Gastroesophageal sphincter (tissue), 3 donors: ENCODE results near the gene ATRN.

Experiments
- CTCF ChIP-seq, 4 experiments: fragments of 200-600 bp in 2 of 4; fragments of 450-650 bp in 2 of 4; sonication (generic) in 1 of 4; IDR thresholded peaks; one replicate each; pipeline ENCODE4 v1.5.1; 2017 to 2019; ENCODE audit warnings: antibody characterized with exemption in 4 of 4, mild to moderate bottlenecking in 2 of 4, moderate library complexity in 2 of 4
- EP300 ChIP-seq: sonication (generic); formaldehyde crosslinking; IDR thresholded peaks from one replicate; pipeline ENCODE4 v1.6.1; 2017; ENCODE audit warnings: antibody characterized with exemption, mild to moderate bottlenecking
- POLR2A ChIP-seq, 2 donors: fragments of 450-650 bp; IDR thresholded peaks; one replicate each; pipeline ENCODE4 v1.6.1; 2017; ENCODE audit warnings: antibody characterized with exemption in 2 of 2, mild to moderate bottlenecking in 2 of 2, moderate library complexity in 1 of 2
- POLR2AphosphoS5 ChIP-seq: sonication (generic); formaldehyde crosslinking; IDR thresholded peaks from one replicate; pipeline ENCODE4 v1.6.1; 2017; ENCODE audit warnings: antibody characterized with exemption

- no peak for TF ChIP-seq POLR2AphosphoS5
- no peak for TF ChIP-seq CTCF (IDR thresholded peaks at IDR 0.05)
- no peak for TF ChIP-seq EP300
- no peak for TF ChIP-seq POLR2A (IDR thresholded peaks at IDR 0.05)
Measured at GRCh38 chr20:3431109-3431508, 39.7 kb upstream of the ATRN start.
